Endodermal cell (in vitro differentiated cells): ENCODE data around the gene RNF212B. TPM values are rescaled to one million over a fixed set of nuclear protein-coding genes. Genes with fewer than 3 reads are reported as not detected.
"Not testable (repeated sequence)": the region's sequence is repeated elsewhere in the genome, so short reads cannot be mapped to it uniquely, and the experiment has no call there.

Experiments used
- DNase-seq: peaks from one replicate; pipeline ENCODE4 v3.0.0-alpha.2; 2017
- H3K27ac ChIP-seq: 2 replicates; pipeline ENCODE4 v1.5.1; 2013; ENCODE audit warnings: mild to moderate bottlenecking, low read depth, low read length, moderate library complexity
- H3K27me3 ChIP-seq: 2 replicates; pipeline ENCODE4 v1.6.1; 2013; ENCODE audit warnings: mild to moderate bottlenecking, low read length, moderate library complexity; ENCODE audit not compliant: insufficient read depth, control insufficient read depth, poor library complexity, severe bottlenecking
- H3K36me3 ChIP-seq: 2 replicates; pipeline ENCODE4 v1.7.0; 2013; ENCODE audit warnings: mild to moderate bottlenecking, low read length, moderate library complexity; ENCODE audit not compliant: control insufficient read depth, insufficient read depth
- H3K4me1 ChIP-seq: one replicate; pipeline ENCODE4 v1.7.0; 2013; ENCODE audit warnings: low read length; ENCODE audit not compliant: control insufficient read depth, insufficient read depth
- H3K4me3 ChIP-seq: 2 replicates; pipeline ENCODE4 v1.5.1; 2013; ENCODE audit warnings: mild to moderate bottlenecking, low read length, moderate library complexity
- H3K9ac ChIP-seq: 2 replicates; pipeline ENCODE4 v1.6.1; 2013; ENCODE audit warnings: mild to moderate bottlenecking, low read length, moderate library complexity; ENCODE audit not compliant: poor library complexity, severe bottlenecking; ENCODE audit errors: extremely low read depth
- H3K9me3 ChIP-seq: 2 replicates; pipeline ENCODE4 v1.6.1; 2013; ENCODE audit warnings: mild to moderate bottlenecking, low read length, moderate library complexity; ENCODE audit not compliant: control insufficient read depth
- H3K27ac Mint-ChIP-seq: 2 replicates; pipeline ENCODE4 v1.8.0; 2020; ENCODE audit warnings: mixed read lengths
- H3K27me3 Mint-ChIP-seq: 2 replicates; pipeline ENCODE4 v1.8.0; 2021; ENCODE audit warnings: mild to moderate bottlenecking, mixed read lengths; ENCODE audit not compliant: insufficient read depth
- H3K36me3 Mint-ChIP-seq: 2 replicates; pipeline ENCODE4 v1.8.0; 2020; ENCODE audit warnings: low read depth, mixed read lengths
- H3K4me1 Mint-ChIP-seq: 2 replicates; pipeline ENCODE4 v1.8.0; 2020; ENCODE audit warnings: mixed read lengths
- H3K4me3 Mint-ChIP-seq: 2 replicates; pipeline ENCODE4 v1.8.0; 2020; ENCODE audit warnings: mild to moderate bottlenecking, moderate library complexity, mixed read lengths
- H3K9me3 Mint-ChIP-seq: 2 replicates; pipeline ENCODE4 v1.8.0; 2020; ENCODE audit warnings: mild to moderate bottlenecking, mixed read lengths
- WGBS, 2 experiments: methylation state at CpG; one replicate each; pipeline versions ENCODE4 v1.1.5 to v1.1.7; 2013; ENCODE audit warnings: missing lambda C conversion rate in 2 of 2, mixed read lengths in 1 of 2; ENCODE audit not compliant: insufficient coverage in 1 of 2, insufficient read length in 1 of 2; 5-methylcytosine and 5-hydroxymethylcytosine counted together
- total RNA-seq, 2 donors: library from RNA; stranded (reverse); fragmentation: NEBNext Ultra II Directional in 1 of 2; extraction: Animal tissue kit (Norgen Biotek cat#: 25700) in 1 of 2; gene quantifications; 2 replicates in 1 of 2; 3 replicates in 1 of 2; pipeline ENCODE4 v1.2.1, GENCODE V29; 2021
- TF ChIP-seq, protein P1 (sequence below): fragments of 200-600 bp; sonication (generic); conservative IDR thresholded peaks from 2 replicates; pipeline ENCODE4 v1.5.0; 2021; ENCODE audit warnings: antibody characterized with exemption, mild to moderate bottlenecking

RNF212B gene
- total RNA-seq, 2 donors from 2014 or later, result not detected

DNA sequence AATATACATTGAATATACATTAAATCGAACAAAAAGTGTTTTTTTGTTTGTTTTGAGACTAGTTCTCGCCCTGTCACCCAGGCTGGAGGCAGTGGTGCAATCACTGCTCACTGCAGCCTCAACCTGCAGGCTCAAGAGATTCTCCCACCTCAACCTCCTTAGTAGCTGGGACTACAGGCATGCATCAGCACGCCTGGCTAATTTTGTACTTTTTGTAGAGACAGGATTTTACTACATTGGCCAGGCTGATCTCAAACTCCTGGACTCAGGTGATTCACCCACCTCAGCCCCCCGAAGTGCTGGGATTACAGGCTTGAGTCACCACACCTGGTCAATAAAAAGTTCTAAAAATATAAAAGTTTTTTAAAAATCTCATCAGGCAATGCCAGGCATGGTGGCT is 10.2 kb upstream of the RNF212B start:
- Mint-ChIP-seq H3K36me3 (no peaks in the 10 kb centered on the region), H3K4me1 (no peaks in the 10 kb centered on the region), H3K27me3 (no peaks in the 10 kb centered on the region), H3K9me3 (peaks cover 26% of the 10 kb centered on the region), H3K4me3 (no peak overlapping the region), H3K27ac (no peak overlapping the region)
- Histone ChIP-seq H3K9ac (no peak overlapping the region), H3K27me3 (no peaks in the 10 kb centered on the region), H3K4me1 (no peaks in the 10 kb centered on the region), H3K36me3 (no peaks in the 10 kb centered on the region), H3K27ac (no peak overlapping the region), H3K4me3 (no peak overlapping the region), H3K9me3 (no peaks in the 10 kb centered on the region)
- 73 to 86% methylated on average over 1 to 4 of the region's 4 CpGs for WGBS, 2 experiments
- TF ChIP-seq, protein P1, sequence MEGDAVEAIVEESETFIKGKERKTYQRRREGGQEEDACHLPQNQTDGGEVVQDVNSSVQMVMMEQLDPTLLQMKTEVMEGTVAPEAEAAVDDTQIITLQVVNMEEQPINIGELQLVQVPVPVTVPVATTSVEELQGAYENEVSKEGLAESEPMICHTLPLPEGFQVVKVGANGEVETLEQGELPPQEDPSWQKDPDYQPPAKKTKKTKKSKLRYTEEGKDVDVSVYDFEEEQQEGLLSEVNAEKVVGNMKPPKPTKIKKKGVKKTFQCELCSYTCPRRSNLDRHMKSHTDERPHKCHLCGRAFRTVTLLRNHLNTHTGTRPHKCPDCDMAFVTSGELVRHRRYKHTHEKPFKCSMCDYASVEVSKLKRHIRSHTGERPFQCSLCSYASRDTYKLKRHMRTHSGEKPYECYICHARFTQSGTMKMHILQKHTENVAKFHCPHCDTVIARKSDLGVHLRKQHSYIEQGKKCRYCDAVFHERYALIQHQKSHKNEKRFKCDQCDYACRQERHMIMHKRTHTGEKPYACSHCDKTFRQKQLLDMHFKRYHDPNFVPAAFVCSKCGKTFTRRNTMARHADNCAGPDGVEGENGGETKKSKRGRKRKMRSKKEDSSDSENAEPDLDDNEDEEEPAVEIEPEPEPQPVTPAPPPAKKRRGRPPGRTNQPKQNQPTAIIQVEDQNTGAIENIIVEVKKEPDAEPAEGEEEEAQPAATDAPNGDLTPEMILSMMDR, result no peak
- no peak for DNase-seq

DNA sequence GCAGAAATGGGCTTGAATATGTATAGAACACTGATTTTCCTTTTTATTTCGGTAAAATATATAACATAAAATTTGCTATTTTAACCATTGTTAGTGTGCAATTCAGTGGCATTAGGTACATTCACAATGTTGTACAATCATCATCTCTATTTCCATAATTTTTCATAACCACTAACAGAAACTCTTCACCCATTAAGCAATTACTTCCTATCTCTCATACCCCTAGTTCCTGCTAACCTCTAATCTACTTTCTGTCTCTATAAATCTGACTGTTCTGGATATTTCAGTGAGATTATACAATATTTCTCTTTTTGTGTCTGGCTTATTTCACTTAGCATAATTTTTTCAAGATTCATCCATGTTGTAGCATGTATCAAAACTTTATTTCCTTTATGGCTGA is 8.9 kb upstream of the RNF212B start:
- no peaks in the 10 kb centered on the region for H3K27me3 Mint-ChIP-seq
- H3K9me3 Mint-ChIP-seq, result peaks cover 32% of the 10 kb centered on the region
- Histone ChIP-seq H3K4me1 (no peaks in the 10 kb centered on the region), H3K27me3 (no peaks in the 10 kb centered on the region), H3K27ac (no peak overlapping the region), H3K9me3 (no peaks in the 10 kb centered on the region), H3K9ac (no peak overlapping the region), H3K36me3 (no peaks in the 10 kb centered on the region), H3K4me3 (no peak overlapping the region)
- H3K4me3 Mint-ChIP-seq, result no peak overlapping the region
- WGBS, 2 experiments, result no CpG with 5 or more reads among the region's 1 CpG
- TF ChIP-seq, protein P1, result no peak
- no peaks in the 10 kb centered on the region for H3K36me3 Mint-ChIP-seq
- DNase-seq, result no peak
- H3K27ac Mint-ChIP-seq, result no peak overlapping the region
- H3K4me1 Mint-ChIP-seq, result no peaks in the 10 kb centered on the region

DNA sequence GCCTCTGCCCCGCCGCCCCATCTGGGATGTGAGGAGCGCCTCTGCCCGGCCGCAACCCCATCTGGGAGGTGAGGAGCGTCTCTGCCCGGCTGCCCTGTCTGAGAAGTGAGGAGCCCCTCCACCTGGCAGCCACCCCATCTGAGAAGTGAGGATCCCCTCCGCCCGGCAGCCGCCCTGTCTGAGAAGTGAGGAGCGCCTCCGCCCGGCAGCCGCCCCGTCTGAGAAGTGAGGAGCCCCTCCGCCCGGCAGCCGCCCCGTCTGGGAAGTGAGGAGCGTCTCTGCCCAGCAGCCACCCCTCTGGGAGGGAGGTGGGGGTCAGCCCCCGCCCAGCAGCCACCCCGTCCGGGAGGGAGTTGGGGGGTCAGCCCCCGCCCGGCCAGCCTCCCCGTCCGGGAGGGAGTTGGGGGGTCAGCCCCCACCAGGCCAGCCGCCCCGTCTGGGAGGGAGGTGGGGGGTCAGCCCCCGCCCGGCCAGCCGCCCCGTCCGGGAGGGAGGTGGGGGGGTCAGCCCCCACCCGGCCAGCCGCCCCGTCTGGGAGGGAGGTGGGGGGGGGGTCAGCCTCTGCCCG is 5.4 kb upstream of the RNF212B start:
- H3K4me1 Mint-ChIP-seq, H3K27ac ChIP-seq, H3K4me1 ChIP-seq, H3K9ac ChIP-seq, H3K36me3 ChIP-seq, H3K4me3 ChIP-seq, DNase-seq, H3K36me3 Mint-ChIP-seq, H3K27me3 Mint-ChIP-seq, H3K9me3 ChIP-seq, H3K27me3 ChIP-seq, H3K4me3 Mint-ChIP-seq, H3K27ac Mint-ChIP-seq: not testable (repeated sequence)
- WGBS, 2 experiments, result 94 to 98% methylated on average over 6 to 30 of the region's 38 CpGs
- H3K9me3 Mint-ChIP-seq, result peaks cover 22% of the 10 kb centered on the region

DNA sequence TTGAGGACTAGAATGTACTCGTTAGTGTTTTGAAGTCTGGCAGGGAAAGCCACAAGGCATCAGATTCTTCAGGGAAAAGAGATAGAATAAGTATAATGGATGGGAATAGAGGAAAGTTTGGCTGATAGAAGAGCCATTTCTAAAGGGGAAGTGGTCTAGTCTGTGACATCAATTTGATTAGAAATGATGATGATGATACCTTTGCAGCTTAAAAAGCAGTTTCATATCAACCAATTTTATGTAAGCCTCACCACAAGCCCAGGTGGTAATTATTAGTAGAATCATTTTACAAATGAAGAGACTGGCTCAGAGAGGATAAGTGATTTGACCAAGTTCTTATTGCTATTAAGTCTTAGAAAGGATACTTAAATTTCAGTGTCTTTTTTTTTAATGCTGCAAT is 2.9 kb downstream of the RNF212B start:
- DNase-seq, result no peak
- WGBS, 2 experiments, result 67 to 87% methylated on average over 1 of the region's 1 CpG
- Mint-ChIP-seq H3K4me3 (no peak overlapping the region), H3K4me1 (peaks cover 3% of the 10 kb centered on the region), H3K27ac (no peak overlapping the region), H3K36me3 (no peaks in the 10 kb centered on the region), H3K27me3 (no peaks in the 10 kb centered on the region), H3K9me3 (no peaks in the 10 kb centered on the region)
- no peaks in the 10 kb centered on the region for H3K27me3 ChIP-seq
- H3K4me3 ChIP-seq, result no peak overlapping the region
- no peaks in the 10 kb centered on the region for H3K9me3 ChIP-seq
- TF ChIP-seq, protein P1, result no peak
- no peaks in the 10 kb centered on the region for H3K4me1 ChIP-seq
- H3K9ac ChIP-seq, result no peak overlapping the region
- no peak overlapping the region for H3K27ac ChIP-seq
- H3K36me3 ChIP-seq, result no peaks in the 10 kb centered on the region

DNA sequence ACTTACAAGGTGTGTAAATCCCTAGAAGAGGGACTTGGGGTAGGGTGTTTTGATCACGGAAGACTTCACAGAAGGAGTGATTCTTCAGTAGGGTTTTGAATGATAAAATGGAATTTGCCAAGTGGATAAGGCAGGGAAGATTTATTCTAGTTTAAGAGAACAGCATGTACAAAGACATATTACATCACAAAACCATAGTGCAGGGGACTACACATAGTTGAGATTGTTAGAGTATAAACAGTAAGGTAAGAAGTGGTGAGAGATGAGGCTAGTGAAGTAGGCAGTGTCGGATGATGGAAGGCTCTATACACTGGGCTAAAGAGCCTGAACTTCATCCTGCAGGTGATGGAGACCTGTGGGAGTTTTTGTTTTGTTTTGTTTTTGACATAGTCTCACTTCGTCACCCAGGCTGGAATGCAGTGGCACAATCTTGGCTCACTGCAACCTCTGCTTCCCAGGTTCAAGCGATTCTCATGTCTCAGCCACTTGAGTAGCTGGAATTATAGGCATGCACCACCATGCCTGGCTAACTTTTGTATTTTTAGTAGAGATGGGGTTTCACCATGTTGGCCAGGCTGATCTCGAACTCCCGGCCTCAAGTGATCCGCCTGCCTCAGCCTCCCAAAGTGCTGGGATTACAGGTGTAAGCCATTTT is 3.5 kb downstream of the RNF212B start:
- H3K4me3 Mint-ChIP-seq, H3K4me1 Mint-ChIP-seq, H3K9me3 Mint-ChIP-seq, H3K27me3 ChIP-seq, H3K36me3 ChIP-seq, H3K27ac ChIP-seq, H3K27ac Mint-ChIP-seq, H3K4me3 ChIP-seq, DNase-seq, H3K4me1 ChIP-seq, H3K36me3 Mint-ChIP-seq, H3K9ac ChIP-seq, H3K9me3 ChIP-seq, H3K27me3 Mint-ChIP-seq: not testable (repeated sequence)
- WGBS, 2 experiments, result 91 to 96% methylated on average over 5 to 7 of the region's 7 CpGs
